Limb (tissue), 2 donors: ENCODE measurements around the gene MARCO.
A peak's percentile ranks its signal among the peaks of the same experiment; 100 is the strongest.

ENCODE experiments used
- DNase-seq, 2 donors: peaks; one replicate each; pipeline ENCODE4 v3.0.0-alpha.2; 2016; ENCODE audit errors: extremely low spot score in 2 of 2

Gene MARCO

DNA sequence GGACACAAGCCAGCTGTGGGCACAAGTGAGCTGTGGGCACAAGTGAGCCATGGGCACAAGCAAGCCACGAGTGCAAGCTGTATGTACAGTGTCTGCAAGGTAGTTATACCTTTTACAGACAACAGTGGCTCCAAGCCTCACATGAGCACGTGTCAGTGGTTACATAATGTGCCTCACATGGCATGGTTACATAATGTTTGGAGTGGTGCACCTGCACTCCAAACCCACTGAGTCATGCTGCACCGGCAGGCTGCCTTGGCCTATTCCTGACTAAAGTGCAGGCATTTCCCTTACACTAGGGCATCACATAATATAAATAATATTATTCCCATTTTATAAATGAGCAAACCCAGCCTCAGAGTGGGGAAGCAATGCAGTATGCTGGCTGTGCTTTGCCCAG lies 62.6 kb downstream of the MARCO start:
- no peak for DNase-seq

DNA sequence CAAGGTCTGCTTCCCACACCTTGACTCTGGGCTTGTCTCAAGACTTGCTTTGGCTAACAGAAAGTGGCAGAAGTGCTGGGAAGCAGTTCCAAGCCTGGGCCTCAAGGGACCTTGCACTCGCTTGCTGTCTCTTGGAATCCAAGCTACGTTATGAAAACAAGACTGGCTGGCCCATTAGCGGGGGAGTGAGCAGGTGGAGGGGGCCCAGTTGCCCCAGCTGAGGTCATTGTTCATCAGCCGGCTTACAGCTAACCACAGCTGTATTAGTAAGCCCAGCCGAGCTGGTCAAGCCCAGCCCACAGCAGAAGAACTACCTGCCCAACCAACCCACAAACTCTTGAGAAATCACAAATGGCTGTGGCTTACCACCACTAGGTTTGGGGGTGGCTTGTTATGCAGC lies 63.1 kb downstream of the MARCO start:
- no peak for DNase-seq

GRCh38 chr2:119005555-119005954 lies 63.6 kb downstream of the MARCO start:
- DNase-seq = no peak

GRCh38 chr2:119006441-119006840 lies 64.4 kb downstream of the MARCO start:
- no peak for DNase-seq

DNA sequence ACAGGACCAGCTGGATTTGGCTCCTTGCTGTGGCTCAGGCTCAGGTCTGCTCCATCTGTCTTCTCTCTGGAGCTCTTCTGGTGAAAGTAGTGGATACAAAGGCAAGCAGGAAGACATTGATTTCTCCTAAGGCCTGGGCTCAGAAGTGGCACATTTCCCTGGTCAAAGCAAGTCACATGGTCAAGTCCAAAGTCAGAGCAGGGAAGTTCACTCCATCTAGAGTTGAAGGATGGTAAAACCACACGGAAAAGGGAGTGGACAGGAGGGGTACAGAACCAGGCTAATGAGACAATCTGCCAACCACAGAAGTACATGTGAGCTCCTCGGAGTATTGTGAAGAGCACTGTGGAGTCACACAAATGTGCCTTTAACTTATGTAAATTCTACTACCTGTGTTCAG lies 66.1 kb downstream of the MARCO start:
- no peak for DNase-seq

DNA sequence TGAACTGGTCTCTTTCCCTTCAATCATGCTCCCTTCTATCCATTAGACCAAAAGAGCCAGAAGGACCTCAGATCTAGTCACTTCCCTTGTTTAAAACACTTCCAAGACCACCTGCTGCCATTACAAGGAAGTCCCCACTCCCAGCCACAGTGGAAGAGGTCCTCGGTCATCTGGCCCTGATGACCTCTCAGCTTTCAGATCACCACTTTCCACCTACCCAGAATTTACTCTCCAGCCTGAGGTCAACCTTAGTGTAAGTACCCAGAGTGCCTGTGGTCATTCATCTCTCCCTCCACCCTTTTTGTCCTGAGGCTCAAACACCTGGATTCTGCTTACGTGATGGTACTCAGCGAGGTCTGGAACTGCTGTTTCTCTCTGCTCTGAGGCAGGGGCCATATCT lies 67.1 kb downstream of the MARCO start:
- no peak for DNase-seq

DNA sequence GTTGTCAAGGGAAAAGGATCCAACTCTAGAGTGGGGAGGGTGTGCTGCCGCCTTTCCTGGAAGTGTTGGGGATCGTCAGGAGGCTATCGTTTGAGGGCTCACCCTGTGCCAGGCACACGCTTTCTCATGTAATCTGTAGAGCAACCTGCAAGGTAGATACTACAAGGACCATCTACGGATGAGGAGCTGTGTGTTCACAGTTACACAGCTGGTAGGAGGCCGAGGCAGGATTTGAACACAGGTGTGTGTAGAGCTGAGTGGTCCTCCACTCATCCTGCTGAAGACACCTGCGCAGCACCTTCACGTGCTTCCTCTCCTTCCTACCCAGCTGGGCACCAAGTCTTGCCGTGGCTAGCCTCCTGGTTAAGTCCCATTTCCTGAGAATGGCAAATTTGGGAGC lies 68.3 kb downstream of the MARCO start:
- DNase-seq = no peak

DNA sequence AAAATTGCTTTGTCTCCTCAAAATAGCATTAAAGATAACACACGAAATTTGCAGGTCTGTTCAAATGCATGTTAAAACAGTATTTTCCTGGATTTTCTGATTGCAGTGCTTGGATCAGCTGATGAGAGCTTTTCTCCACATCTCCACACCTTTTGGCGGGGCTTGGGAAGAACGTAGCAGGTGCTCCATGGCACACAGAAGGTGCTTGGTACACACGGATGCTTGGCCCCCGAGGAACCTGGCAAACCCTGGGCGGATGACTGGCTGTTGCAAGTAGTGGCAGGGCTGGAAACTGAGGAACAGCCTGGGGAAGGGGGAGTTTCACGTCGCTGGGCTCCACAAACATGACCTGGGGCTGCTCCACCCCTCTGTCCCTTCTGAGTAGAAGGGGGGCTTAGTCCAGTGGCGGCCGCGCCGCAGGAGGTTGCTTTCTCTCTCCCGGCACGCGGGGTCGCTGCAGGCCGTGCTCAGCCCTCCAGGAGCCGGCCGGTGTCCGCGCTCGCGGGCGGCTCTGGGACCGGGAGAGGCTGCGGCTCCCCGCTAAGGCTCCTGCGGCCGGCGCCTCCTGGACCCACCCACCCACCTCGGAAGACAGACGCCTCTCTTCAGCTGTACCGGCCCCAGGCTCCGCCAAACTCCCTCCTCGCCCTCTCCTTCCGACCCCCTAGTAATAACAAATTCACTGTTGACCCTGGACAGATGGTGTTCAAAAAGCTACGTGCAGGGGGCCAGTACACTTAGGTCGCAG lies 69.3 kb downstream of the MARCO start:
- DNase-seq = peak; percentile 17 to 76

- DNase-seq = no peak
These were observed 69.9 kb downstream of the MARCO start for GRCh38 chr2:119011910-119012209.

- DNase-seq = no peak
These were observed 70.6 kb downstream of the MARCO start for GRCh38 chr2:119012345-119013301.

DNA sequence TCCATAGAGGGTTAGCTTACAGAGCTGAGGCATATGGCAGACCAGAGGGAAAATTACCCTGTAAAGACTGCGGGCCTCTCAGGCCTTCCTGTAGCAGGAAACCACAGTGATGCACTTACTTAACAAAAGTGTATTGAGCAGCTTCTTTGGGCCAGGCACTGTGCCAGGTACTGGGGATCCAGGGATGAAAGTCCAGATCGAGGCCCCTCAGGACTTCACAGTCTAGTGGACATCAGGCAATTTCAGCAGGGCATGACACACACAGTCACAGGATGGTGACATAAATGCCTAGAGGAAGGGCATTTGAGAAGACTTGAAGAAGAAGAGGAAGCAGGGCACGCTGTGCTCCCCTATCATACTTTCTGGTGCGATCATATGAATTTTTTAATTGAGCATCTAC lies 71.7 kb downstream of the MARCO start:
- no peak for DNase-seq

- no peak for DNase-seq
These were observed 73.9 kb downstream of the MARCO start for GRCh38 chr2:119015845-119016244.

DNA sequence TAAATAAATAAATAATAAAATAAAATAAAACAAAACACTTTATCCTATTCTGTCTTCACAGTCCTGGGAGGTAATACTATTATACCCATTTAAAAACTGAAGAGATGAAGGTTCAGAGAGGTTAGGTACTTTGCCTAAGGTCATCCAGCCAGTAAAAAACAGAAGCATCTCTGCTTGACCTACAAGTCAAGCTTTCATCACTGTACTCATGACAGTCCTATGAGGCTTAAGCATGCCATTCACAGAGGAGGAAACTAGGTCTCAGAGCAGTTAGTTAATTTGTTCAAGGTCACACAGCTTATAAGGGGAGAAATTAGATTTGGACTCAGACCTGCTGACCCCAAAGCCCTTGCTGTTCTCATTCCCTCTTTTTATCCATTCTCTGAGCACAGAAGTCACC lies 77.5 kb downstream of the MARCO start:
- no peak for DNase-seq

DNA sequence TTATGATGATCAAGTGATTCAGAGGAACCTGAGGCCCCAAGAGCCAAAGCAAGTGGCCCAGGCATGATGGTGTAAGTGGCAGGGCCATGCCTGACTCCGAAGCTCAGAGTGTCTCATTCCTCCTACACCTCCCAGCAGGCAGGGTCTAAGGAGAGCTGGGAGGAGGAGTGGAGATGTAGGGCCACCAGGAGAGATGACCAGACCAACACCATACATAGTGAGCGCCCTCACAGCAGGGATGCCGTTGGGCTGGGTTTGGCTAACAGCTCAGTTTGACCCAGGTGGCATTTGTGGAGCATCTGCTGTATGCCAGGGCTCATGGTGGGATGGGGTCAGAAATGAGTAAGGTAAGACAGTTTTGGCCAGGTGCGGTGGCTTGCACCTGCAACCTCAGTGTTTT lies 80.7 kb downstream of the MARCO start:
- DNase-seq = no peak

DNA sequence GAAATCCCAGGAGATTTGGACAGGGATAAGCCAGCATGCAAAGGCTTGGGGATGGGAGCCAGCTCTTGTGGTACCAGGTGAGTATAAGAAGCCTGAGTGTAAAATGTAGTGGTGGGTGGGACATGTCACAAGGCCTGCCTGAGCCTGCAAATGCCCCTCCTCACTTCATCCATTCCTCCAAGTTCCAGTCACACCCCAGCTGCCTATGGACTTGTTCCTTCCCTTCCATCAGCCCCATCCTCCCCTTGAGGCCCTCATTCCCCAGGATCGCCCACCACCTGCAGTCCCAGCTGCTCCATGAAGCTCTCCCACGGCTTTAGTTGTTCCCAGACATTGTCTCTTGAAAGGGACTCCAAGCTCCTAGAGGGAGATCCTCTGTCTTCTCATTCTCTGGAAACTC lies 81.5 kb downstream of the MARCO start:
- no peak for DNase-seq

DNA sequence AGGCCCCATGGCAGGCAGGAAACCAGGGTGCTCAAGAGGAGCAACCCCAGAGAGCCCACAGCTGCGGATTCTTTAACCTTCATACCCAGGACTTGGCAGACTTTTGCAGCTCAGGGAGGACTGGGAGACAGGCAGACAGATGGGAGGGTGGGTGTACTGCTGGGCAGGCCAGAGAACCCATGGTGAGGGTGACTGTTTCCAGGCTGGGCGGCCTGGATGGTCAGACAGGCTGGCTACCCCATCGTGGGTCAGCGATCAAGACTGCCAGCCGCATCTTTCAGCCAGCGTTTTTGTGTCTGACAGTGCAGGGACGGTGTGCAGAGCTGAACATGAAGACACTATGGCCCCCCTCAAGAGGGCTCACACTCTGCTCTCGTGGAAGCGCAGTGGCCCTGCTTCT lies 82.2 kb downstream of the MARCO start:
- no peak for DNase-seq

DNA sequence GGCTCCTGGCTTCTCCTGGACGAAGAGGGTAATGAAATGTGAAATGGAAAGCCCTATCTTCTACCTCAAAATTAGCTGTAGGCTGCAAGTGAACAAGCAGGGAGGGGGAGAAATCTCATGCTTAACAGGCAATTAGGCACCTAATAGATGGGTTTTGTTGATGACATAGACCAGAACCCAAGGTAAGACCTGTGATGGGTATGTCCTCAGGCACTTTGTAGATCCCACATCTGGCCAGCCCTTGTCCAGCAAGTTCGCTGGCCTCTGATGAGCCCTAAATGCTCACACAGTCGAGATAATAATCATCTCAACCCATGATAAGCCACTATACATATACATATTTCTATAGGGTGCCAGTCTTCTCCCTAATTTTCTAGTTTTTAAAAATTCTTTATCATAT lies 82.6 kb downstream of the MARCO start:
- DNase-seq = no peak

GRCh38 chr2:119025013-119025412 lies 83.0 kb downstream of the MARCO start:
- DNase-seq = no peak

DNA sequence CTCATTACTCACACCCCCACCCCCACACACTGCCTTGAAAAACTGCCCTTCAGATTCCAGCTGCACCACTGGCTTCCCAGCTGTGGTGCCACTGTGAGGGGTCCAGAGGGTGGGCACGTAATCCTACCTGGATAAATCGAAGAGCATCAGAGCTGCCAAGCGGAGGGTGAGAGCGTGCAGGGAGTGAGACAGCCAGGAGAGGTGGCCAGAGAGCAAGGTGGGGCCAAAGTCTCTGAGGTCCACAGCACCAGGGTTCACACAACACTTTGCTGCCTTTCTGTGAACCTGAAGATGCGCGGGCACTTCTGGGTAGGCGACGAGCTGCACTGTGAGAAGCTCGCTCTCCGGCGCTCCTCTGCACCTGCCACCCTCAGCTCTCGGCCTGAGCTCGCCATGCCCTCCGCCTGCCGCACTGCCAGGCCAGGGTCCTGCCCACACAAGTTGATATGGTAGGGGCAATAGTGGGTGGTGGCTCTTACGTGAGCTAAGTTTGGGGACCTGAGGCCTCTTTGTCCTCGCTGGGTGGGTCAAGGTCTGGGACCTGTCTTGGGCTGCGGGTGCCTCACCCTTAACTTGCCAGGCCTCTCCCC lies 83.9 kb downstream of the MARCO start:
- DNase-seq = no peak

GRCh38 chr2:119026890-119027289 lies 84.9 kb downstream of the MARCO start:
- no peak for DNase-seq

- no peak for DNase-seq
These were observed 86.6 kb downstream of the MARCO start for GRCh38 chr2:119028327-119029174.

GRCh38 chr2:119029297-119029696 lies 87.3 kb downstream of the MARCO start:
- DNase-seq = no peak
